WTC11 (cell line): ENCODE measurements around the gene ADIPOR2. TPM values are rescaled to one million over a fixed set of nuclear protein-coding genes. Genes with fewer than 3 reads are reported as not detected.

Source experiments
- ATAC-seq: fragments of 200-7000 bp; cut with Tn5 transposase; 2 replicates; pipeline ENCODE4 v1.10.0; 2021; ENCODE audit warnings: mild to moderate bottlenecking, moderate library complexity
- CTCF ChIA-PET: fragments of 300-600 bp; sonication (Branson Sonifier 250); formaldehyde crosslinking; loops from one replicate; lab custom pipeline; 2021; ENCODE audit warnings: antibody characterized with exemption; lab: Charles Lee
- POLR2A ChIA-PET: fragments of 350-600 bp; sonication (Branson Sonifier 250); formaldehyde crosslinking; loops from one replicate; lab custom pipeline; 2021; ENCODE audit warnings: antibody characterized with exemption; lab: Charles Lee
- DNase-seq: peaks from one replicate; pipeline ENCODE4 v3.0.0; 2021; ENCODE audit warnings: low spot score
- H3K27ac Mint-ChIP-seq: 2 replicates; pipeline ENCODE4 v1.8.0; 2021; ENCODE audit warnings: mixed read lengths
- H3K27me3 Mint-ChIP-seq: 2 replicates; pipeline ENCODE4 v1.8.0; 2021; ENCODE audit warnings: low read depth, mild to moderate bottlenecking, moderate library complexity, mixed read lengths
- H3K36me3 Mint-ChIP-seq: 2 replicates; pipeline ENCODE4 v1.8.0; 2021; ENCODE audit warnings: mixed read lengths
- H3K4me1 Mint-ChIP-seq: 2 replicates; pipeline ENCODE4 v1.8.0; 2022; ENCODE audit warnings: mixed read lengths
- H3K4me3 Mint-ChIP-seq: 2 replicates; pipeline ENCODE4 v1.8.0; 2021; ENCODE audit warnings: mild to moderate bottlenecking, moderate library complexity, mixed read lengths
- H3K9me3 Mint-ChIP-seq: 2 replicates; pipeline ENCODE4 v1.8.0; 2021; ENCODE audit warnings: mixed read lengths
- FOXJ3 ChIP-seq: sonication (generic); formaldehyde crosslinking; IDR thresholded peaks from 2 replicates; pipeline ENCODE4 v1.9.0; 2021; ENCODE audit warnings: missing genetic modification reagents, mild to moderate bottlenecking, borderline replicate concordance
- FOXK1 ChIP-seq: sonication (generic); formaldehyde crosslinking; IDR thresholded peaks from 2 replicates; pipeline ENCODE4 v1.8.0; 2022; ENCODE audit warnings: mild to moderate bottlenecking, moderate library complexity, missing genetic modification reagents
- GTF2I ChIP-seq: fragments of 250-450 bp; sonication (Bioruptor Pico); conservative IDR thresholded peaks from 2 replicates; pipeline ENCODE4 v1.4.0; 2021; ENCODE audit warnings: mild to moderate bottlenecking
- NFYB ChIP-seq: sonication (generic); formaldehyde crosslinking; conservative IDR thresholded peaks from 2 replicates; pipeline ENCODE4 v1.8.0; 2022; ENCODE audit warnings: low read depth, missing genetic modification reagents
- NR2C2 ChIP-seq: sonication (generic); formaldehyde crosslinking; IDR thresholded peaks from 2 replicates; pipeline ENCODE4 v1.8.0; 2022; ENCODE audit warnings: mild to moderate bottlenecking, missing genetic modification reagents
- PRDM15 ChIP-seq: sonication (generic); formaldehyde crosslinking; IDR thresholded peaks from 2 replicates; pipeline ENCODE4 v1.8.0; 2022; ENCODE audit warnings: missing genetic modification reagents
- PRRX2 ChIP-seq: fragments of 250-450 bp; sonication (Bioruptor Pico); IDR thresholded peaks from 2 replicates; pipeline ENCODE4 v1.8.0; 2021; ENCODE audit warnings: mild to moderate bottlenecking
- RELA ChIP-seq: sonication (generic); formaldehyde crosslinking; IDR thresholded peaks from 2 replicates; pipeline ENCODE4 v1.8.1; 2022; ENCODE audit warnings: missing genetic modification reagents, mild to moderate bottlenecking, borderline replicate concordance
- USF2 ChIP-seq: sonication (generic); formaldehyde crosslinking; IDR thresholded peaks from 2 replicates; pipeline ENCODE4 v1.8.1; 2023; ENCODE audit warnings: mild to moderate bottlenecking, missing genetic modification reagents, moderate library complexity
- ZBTB43 ChIP-seq: sonication (generic); formaldehyde crosslinking; IDR thresholded peaks from 2 replicates; pipeline ENCODE4 v1.8.1; 2023; ENCODE audit warnings: mild to moderate bottlenecking, missing genetic modification reagents
- ZMAT4 ChIP-seq: fragments of 250-450 bp; sonication (Bioruptor Pico); IDR thresholded peaks from 2 replicates; pipeline ENCODE4 v1.9.0; 2021; ENCODE audit warnings: mild to moderate bottlenecking
- ZNF219 ChIP-seq: sonication (generic); formaldehyde crosslinking; IDR thresholded peaks from 2 replicates; pipeline ENCODE4 v1.8.0; 2023; ENCODE audit warnings: missing genetic modification reagents, mild to moderate bottlenecking, borderline replicate concordance
- total RNA-seq: library from RNA; stranded (reverse); gene quantifications from 3 replicates; pipeline ENCODE4 v1.2.3, GENCODE V29; 2021
- TF ChIP-seq, protein P1 (sequence below): sonication (generic); formaldehyde crosslinking; IDR thresholded peaks from 2 replicates; pipeline ENCODE4 v1.8.1; 2023; ENCODE audit warnings: mild to moderate bottlenecking, missing genetic modification reagents, borderline replicate concordance
- TF ChIP-seq, protein P2 (sequence below): sonication (generic); formaldehyde crosslinking; IDR thresholded peaks from 2 replicates; pipeline ENCODE4 v1.8.1; 2022; ENCODE audit warnings: missing genetic modification reagents, borderline replicate concordance
- TF ChIP-seq, protein P3 (sequence below): fragments of 250-450 bp; sonication (Bioruptor Pico); conservative IDR thresholded peaks from 2 replicates; pipeline ENCODE4 v1.9.0; 2021; ENCODE audit warnings: mild to moderate bottlenecking

ADIPOR2 gene
- total RNA-seq, 1 experiment from 2014 or later: 38.4 TPM

DNA sequence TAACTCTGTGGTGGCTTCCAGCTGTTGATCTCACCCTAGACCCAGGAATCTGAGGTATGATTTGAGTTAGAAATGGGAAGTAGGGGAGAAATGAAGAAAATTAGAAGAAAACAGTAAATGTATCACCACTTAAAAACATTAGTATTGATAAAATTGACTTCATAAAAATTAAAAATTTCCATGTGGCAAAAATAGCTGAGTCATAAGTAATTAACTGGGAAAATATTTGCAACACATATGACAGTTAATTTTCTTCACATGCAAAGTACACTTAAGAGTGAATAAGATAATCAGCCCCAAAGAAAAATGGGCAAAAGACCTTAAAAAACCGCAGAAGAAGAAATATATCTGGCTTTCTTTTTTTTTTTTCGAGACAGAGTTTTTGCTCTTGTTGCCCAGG is 25.5 kb upstream of the ADIPOR2 start:
- H3K4me1 Mint-ChIP-seq: peaks cover 13% of the 10 kb centered on the region
- no peak for TF ChIP-seq NFYB (CRISPR knock-in tag)
- TF ChIP-seq FOXJ3 (CRISPR knock-in tag): no peak
- TF ChIP-seq ZBTB43 (CRISPR knock-in tag): no peak
- no peak for TF ChIP-seq NR2C2
- no peak for TF ChIP-seq RELA (CRISPR knock-in tag)
- TF ChIP-seq, protein P1, sequence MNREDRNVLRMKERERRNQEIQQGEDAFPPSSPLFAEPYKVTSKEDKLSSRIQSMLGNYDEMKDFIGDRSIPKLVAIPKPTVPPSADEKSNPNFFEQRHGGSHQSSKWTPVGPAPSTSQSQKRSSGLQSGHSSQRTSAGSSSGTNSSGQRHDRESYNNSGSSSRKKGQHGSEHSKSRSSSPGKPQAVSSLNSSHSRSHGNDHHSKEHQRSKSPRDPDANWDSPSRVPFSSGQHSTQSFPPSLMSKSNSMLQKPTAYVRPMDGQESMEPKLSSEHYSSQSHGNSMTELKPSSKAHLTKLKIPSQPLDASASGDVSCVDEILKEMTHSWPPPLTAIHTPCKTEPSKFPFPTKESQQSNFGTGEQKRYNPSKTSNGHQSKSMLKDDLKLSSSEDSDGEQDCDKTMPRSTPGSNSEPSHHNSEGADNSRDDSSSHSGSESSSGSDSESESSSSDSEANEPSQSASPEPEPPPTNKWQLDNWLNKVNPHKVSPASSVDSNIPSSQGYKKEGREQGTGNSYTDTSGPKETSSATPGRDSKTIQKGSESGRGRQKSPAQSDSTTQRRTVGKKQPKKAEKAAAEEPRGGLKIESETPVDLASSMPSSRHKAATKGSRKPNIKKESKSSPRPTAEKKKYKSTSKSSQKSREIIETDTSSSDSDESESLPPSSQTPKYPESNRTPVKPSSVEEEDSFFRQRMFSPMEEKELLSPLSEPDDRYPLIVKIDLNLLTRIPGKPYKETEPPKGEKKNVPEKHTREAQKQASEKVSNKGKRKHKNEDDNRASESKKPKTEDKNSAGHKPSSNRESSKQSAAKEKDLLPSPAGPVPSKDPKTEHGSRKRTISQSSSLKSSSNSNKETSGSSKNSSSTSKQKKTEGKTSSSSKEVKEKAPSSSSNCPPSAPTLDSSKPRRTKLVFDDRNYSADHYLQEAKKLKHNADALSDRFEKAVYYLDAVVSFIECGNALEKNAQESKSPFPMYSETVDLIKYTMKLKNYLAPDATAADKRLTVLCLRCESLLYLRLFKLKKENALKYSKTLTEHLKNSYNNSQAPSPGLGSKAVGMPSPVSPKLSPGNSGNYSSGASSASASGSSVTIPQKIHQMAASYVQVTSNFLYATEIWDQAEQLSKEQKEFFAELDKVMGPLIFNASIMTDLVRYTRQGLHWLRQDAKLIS (CRISPR knock-in tag): no peak
- TF ChIP-seq PRRX2 (CRISPR knock-in tag): no peak
- no peak for TF ChIP-seq FOXK1
- TF ChIP-seq ZNF219 (CRISPR knock-in tag): no peak
- ATAC-seq: no peak
- peaks cover 27% of the 10 kb centered on the region for H3K27me3 Mint-ChIP-seq
- POLR2A ChIA-PET: no interaction called here
- no peaks in the 10 kb centered on the region for H3K9me3 Mint-ChIP-seq
- no peaks in the 10 kb centered on the region for H3K36me3 Mint-ChIP-seq
- no peak overlapping the region for H3K4me3 Mint-ChIP-seq
- H3K27ac Mint-ChIP-seq: no peak overlapping the region
- no peak for DNase-seq
- CTCF ChIA-PET: interaction anchor here (0.5 to 1.2 kb wide), 3 partner anchors 12 to 275 kb away, joined by 3 to 4 read pairs (median 3); no protein-coding TSS in a partner anchor

DNA sequence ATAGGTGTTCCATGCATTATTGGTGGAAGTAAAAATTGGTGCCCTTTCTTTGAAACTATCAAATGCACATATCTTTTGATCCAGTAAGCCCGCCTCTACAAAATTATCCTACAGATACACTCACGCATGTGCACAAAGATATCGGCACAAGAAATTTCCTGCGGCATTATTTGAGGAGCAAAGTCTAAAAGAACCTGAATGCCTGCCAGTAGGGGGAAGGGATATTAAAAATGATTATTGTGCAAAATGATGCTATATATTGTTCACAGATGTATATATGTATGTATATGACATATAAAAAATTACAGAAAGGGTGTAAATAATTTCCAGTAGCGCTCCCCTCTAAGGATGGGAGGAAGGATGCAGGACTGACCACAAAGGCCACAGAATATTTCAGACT is 24.7 kb upstream of the ADIPOR2 start:
- CTCF ChIA-PET: interaction anchor here (1.4 kb wide), 1 partner anchor 13 kb away, joined by 6 read pairs; no protein-coding TSS in a partner anchor
- no peaks in the 10 kb centered on the region for H3K9me3 Mint-ChIP-seq
- no peak overlapping the region for H3K27ac Mint-ChIP-seq
- POLR2A ChIA-PET: no interaction called here
- DNase-seq (no peak), ATAC-seq (no peak)
- peaks cover 22% of the 10 kb centered on the region for H3K27me3 Mint-ChIP-seq
- H3K36me3 Mint-ChIP-seq: no peaks in the 10 kb centered on the region
- peaks cover 8% of the 10 kb centered on the region for H3K4me1 Mint-ChIP-seq
- H3K4me3 Mint-ChIP-seq: no peak overlapping the region
- TF ChIP-seq, protein P1 (CRISPR knock-in tag): no peak
- TF ChIP-seq, protein P2, sequence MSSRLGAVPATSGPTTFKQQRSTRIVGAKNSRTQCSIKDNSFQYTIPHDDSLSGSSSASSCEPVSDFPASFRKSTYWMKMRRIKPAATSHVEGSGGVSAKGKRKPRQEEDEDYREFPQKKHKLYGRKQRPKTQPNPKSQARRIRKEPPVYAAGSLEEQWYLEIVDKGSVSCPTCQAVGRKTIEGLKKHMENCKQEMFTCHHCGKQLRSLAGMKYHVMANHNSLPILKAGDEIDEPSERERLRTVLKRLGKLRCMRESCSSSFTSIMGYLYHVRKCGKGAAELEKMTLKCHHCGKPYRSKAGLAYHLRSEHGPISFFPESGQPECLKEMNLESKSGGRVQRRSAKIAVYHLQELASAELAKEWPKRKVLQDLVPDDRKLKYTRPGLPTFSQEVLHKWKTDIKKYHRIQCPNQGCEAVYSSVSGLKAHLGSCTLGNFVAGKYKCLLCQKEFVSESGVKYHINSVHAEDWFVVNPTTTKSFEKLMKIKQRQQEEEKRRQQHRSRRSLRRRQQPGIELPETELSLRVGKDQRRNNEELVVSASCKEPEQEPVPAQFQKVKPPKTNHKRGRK (CRISPR knock-in tag): no peak
- TF ChIP-seq FOXK1: no peak
- TF ChIP-seq, protein P3, sequence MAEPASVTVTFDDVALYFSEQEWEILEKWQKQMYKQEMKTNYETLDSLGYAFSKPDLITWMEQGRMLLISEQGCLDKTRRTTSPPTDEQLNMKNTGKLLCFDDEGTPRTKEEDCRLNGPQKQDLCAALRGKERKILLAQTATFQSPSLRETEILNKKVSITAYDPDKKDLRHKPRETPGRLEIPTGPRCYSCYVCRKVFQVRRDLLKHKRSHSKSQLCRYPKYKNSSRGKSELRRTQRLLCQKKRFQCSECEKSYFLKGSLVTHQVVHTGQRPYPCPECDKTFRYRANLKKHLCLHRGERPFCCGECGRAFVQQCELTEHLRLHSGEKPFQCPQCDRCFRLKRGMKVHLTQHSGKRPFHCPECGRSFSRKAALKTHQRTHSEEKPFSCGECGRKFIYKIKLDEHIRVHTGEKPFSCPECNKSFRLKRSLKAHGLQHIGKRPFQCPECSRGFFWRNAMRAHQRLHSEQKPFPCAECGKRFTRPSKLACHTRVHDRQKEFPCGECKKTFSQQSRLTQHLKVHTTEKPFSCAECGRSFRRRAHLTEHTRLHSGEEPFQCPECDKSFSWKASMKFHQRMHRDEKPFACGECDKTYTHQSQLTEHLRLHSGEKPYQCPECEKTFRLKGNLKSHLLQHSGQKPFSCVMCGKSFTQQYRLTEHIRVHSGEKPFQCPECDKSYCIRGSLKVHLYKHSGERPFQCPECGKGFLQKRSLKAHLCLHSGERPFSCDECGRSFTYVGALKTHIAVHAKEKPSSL (CRISPR knock-in tag): no peak
- no peak for TF ChIP-seq ZMAT4
- TF ChIP-seq USF2 (CRISPR knock-in tag): no peak
- no peak for TF ChIP-seq GTF2I (CRISPR knock-in tag)
- TF ChIP-seq PRDM15 (CRISPR knock-in tag): no peak
